Colonic mucosa (tissue), 4 donors: ENCODE data around the gene COBL. TPM values are rescaled to one million over a fixed set of nuclear protein-coding genes. Genes with fewer than 3 reads are reported as not detected.

ENCODE experiments used
- DNase-seq: peaks from one replicate; pipeline ENCODE4 v3.0.0-alpha.2; 2020
- H3K27ac ChIP-seq: fragments of 200-600 bp; one replicate; pipeline ENCODE4 v1.8.0; 2021
- H3K27me3 ChIP-seq: fragments of 200-600 bp; one replicate; pipeline ENCODE4 v1.8.0; 2021
- H3K36me3 ChIP-seq: fragments of 200-600 bp; one replicate; pipeline ENCODE4 v1.8.0; 2021
- H3K4me1 ChIP-seq: fragments of 200-600 bp; one replicate; pipeline ENCODE4 v1.8.0; 2021; ENCODE audit warnings: mild to moderate bottlenecking
- H3K4me3 ChIP-seq: fragments of 200-600 bp; one replicate; pipeline ENCODE4 v1.8.0; 2021
- H3K9ac ChIP-seq, 2 donors: one replicate each; pipeline ENCODE4 v1.7.0; 2013; ENCODE audit warnings: control low read depth in 2 of 2, low read depth in 2 of 2, low read length in 2 of 2
- H3K9me3 ChIP-seq: fragments of 200-600 bp; one replicate; pipeline ENCODE4 v1.8.0; 2021
- CTCF ChIP-seq: fragments of 200-600 bp; IDR thresholded peaks from one replicate; pipeline ENCODE4 v1.8.0; 2022; ENCODE audit warnings: antibody characterized with exemption, mild to moderate bottlenecking
- intact Hi-C: fragments of 100-400 bp; cut with DNase I; formaldehyde crosslinking; loops from one replicate; pipeline ENCODE4 v1.14.1; 2022
- total RNA-seq, 2 donors: library from RNA; stranded (reverse); fragmentation: NEBNext Ultra II Directional in 1 of 2; extraction: Animal tissue kit (Norgen Biotek cat#: 25700) in 1 of 2; gene quantifications; one replicate each; pipeline ENCODE4 v1.2.1, GENCODE V29; 2021
- donor health status: healthy.
- donor health status: DM: no; HTN: no; CAD: no.
- donor health status: DM: no; HTN: no; CAD: no.

COBL gene
- total RNA-seq, 2 donors from 2014 or later: 36.8 to 49.2 TPM

- TF ChIP-seq CTCF: no peak
- Histone ChIP-seq H3K36me3 (no peaks in the 10 kb centered on the region), H3K9me3 (no peaks in the 10 kb centered on the region), H3K4me3 (no peak overlapping the region), H3K27ac (no peak overlapping the region), H3K4me1 (no peaks in the 10 kb centered on the region), H3K9ac (no peak overlapping the region), H3K27me3 (no peaks in the 10 kb centered on the region)
- DNase-seq: no peak
- intact Hi-C loops: no loop called here
Measured at GRCh38 chr7:51126813-51127617, 189.6 kb downstream of the COBL start.

- H3K27ac ChIP-seq: no peak overlapping the region
- H3K9ac ChIP-seq: no peak overlapping the region
- H3K4me1 ChIP-seq: no peaks in the 10 kb centered on the region
- DNase-seq: no peak
- no peaks in the 10 kb centered on the region for H3K27me3 ChIP-seq
- no peaks in the 10 kb centered on the region for H3K9me3 ChIP-seq
- H3K36me3 ChIP-seq: no peaks in the 10 kb centered on the region
- no peak overlapping the region for H3K4me3 ChIP-seq
- TF ChIP-seq CTCF: no peak
- intact Hi-C loops: no loop called here
Measured at GRCh38 chr7:51126324-51126723, 190.3 kb downstream of the COBL start.

- no peaks in the 10 kb centered on the region for H3K4me1 ChIP-seq
- intact Hi-C loops: no loop called here
- H3K4me3 ChIP-seq: no peak overlapping the region
Measured at GRCh38 chr7:51124321-51124720, 192.3 kb downstream of the COBL start.

GRCh38 chr7:51123322-51124019, 193.1 kb downstream of the COBL start:
- no peak overlapping the region for H3K9ac ChIP-seq
- no peak for TF ChIP-seq CTCF
- no peaks in the 10 kb centered on the region for H3K27me3 ChIP-seq
- intact Hi-C loops: no loop called here
- H3K27ac ChIP-seq: no peak overlapping the region
- no peaks in the 10 kb centered on the region for H3K4me1 ChIP-seq
- no peaks in the 10 kb centered on the region for H3K9me3 ChIP-seq
- H3K36me3 ChIP-seq: no peaks in the 10 kb centered on the region
- no peak for DNase-seq
- no peak overlapping the region for H3K4me3 ChIP-seq

More at GRCh38 chr7:51124321-51124720, 192.3 kb downstream of the COBL start:
- H3K27me3 ChIP-seq: no peaks in the 10 kb centered on the region
- no peaks in the 10 kb centered on the region for H3K9me3 ChIP-seq
- DNase-seq: no peak
- no peak overlapping the region for H3K27ac ChIP-seq
- H3K36me3 ChIP-seq: no peaks in the 10 kb centered on the region
- TF ChIP-seq CTCF: no peak
- no peak overlapping the region for H3K9ac ChIP-seq

- H3K27ac ChIP-seq: no peak overlapping the region
- H3K36me3 ChIP-seq: no peaks in the 10 kb centered on the region
- H3K4me1 ChIP-seq: no peaks in the 10 kb centered on the region
- H3K9me3 ChIP-seq: no peaks in the 10 kb centered on the region
- H3K9ac ChIP-seq: no peak overlapping the region
- no peaks in the 10 kb centered on the region for H3K27me3 ChIP-seq
- no peak overlapping the region for H3K4me3 ChIP-seq
- TF ChIP-seq CTCF: no peak
- DNase-seq: no peak
- intact Hi-C loops: no loop called here
Measured at GRCh38 chr7:51121931-51122425, 194.6 kb downstream of the COBL start.
